Measurements from ENCODE around the gene UQCR11. TPM values are rescaled to one million over a fixed set of nuclear protein-coding genes. Genes with fewer than 3 reads are reported as not detected.

The UQCR11 gene
- total and polyA plus RNA-seq, 2 of the 4 experiments (the other 2 are of a cell fraction): 29.2 to 177 TPM

DNA sequence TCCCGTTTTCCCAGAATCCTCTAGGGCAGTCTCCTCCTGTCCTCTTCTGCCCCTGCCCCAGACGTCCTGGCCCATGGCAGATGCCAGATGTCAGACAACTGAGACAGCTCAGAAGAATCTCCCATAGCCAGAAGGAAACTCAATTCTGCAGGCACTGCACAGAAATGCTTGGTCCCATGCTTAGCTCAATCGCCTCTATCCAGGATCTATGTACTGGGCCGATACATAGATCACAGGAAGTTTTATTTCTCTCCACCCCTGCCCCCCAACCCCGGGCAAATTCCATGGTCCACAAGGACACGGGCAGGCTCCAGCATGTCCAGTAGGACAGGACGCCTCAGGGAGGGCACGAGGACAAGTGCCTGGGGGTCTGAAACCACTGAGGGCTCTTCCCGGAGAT lies 17.4 kb downstream of the UQCR11 start:
- no peak overlapping the region for H3K9ac ChIP-seq (ENCODE audit: low read depth, low read length)
- H3K14ac ChIP-seq (replicated peaks; ENCODE audit: low read depth, low read length): no peak overlapping the region
- no peak overlapping the region for H2AFZ ChIP-seq (replicated peaks; ENCODE audit: low read length, poor library complexity)
- peak overlapping the region in 1 of 2 experiments; percentile 20; a peak in 1 of 4 replicates for H4K8ac ChIP-seq (ENCODE audit: low read depth in 2 of 2, low read length in 2 of 2)
- no peak overlapping the region for H2AK5ac ChIP-seq (ENCODE audit: low read depth, low read length)
- H3K27me3 ChIP-seq (ENCODE audit: control insufficient read depth, insufficient read depth, low read length): no peaks in the 10 kb centered on the region
- no peak overlapping the region for H2BK15ac ChIP-seq (ENCODE audit: low read depth, low read length)
- H2BK20ac ChIP-seq (ENCODE audit: low read depth, low read length): no peak overlapping the region
- H3K18ac ChIP-seq (ENCODE audit: low read depth, low read length): no peak overlapping the region
- no peak overlapping the region for H3K27ac ChIP-seq (ENCODE audit: insufficient read depth, low read length)
- no peak overlapping the region for H3K4me2 ChIP-seq (ENCODE audit: low read depth, low read length)
- no peak overlapping the region for H2BK120ac ChIP-seq (ENCODE audit: low read depth, low read length)
- H3K4me1 ChIP-seq (ENCODE audit: control insufficient read depth, insufficient read depth, low read length): peaks cover 11% of the 10 kb centered on the region
- H4K20me1 ChIP-seq (ENCODE audit: insufficient read depth, low read length): peaks cover 49% of the 10 kb centered on the region
- no peak overlapping the region for H4K5ac ChIP-seq (ENCODE audit: low read depth, low read length)
- BruUV-seq (replicated peaks): no TSS peak
- H4K91ac ChIP-seq (ENCODE audit: insufficient read depth, low read depth, low read length): no peak overlapping the region
- WGBS, 2 experiments (ENCODE audit: extremely low coverage in 2 of 2, insufficient read length in 1 of 2): 74% methylated on average over 3 of the region's 9 CpGs; no CpG with 5 or more reads in 1 of the 2 experiments
- no peak overlapping the region for H3K23ac ChIP-seq (ENCODE audit: low read depth, low read length)
- ChIA-PET POLR2A (ENCODE audit: unreplicated experiment) (no interaction called here), CTCF (no interaction called here)
- H3K79me1 ChIP-seq (ENCODE audit: low read depth in 1 of 2, low read length in 2 of 2): peaks cover 23 to 76% of the 10 kb centered on the region in 2 experiments
- H3K4ac ChIP-seq (ENCODE audit: low read depth, low read length): no peak overlapping the region
- peaks cover 15% of the 10 kb centered on the region for H3K36me3 ChIP-seq (ENCODE audit: control insufficient read depth, insufficient read depth, low read length)
- peaks cover 9% of the 10 kb centered on the region for H3K9me1 ChIP-seq (ENCODE audit: insufficient read depth, low read length)
- in situ Hi-C loops (cut with MboI; ENCODE audit: low sequenced_read_pairs) (no loop called here), intact Hi-C loops (cut with micrococcal nuclease) (no loop called here), dilution Hi-C loops (cut with HindIII; ENCODE audit: low sequenced_read_pairs, unreplicated experiment) (no loop called here)
- H3K9me3 ChIP-seq (ENCODE audit: control insufficient read depth, insufficient read depth, low read length): no peaks in the 10 kb centered on the region
- no peak overlapping the region for H3K4me3 ChIP-seq (ENCODE audit: insufficient read depth, low read depth, low read length)
- ATAC-seq (ENCODE audit: low read depth) (no peak), DNase-seq (no peak)
- H2AK9ac ChIP-seq (replicated peaks; ENCODE audit: low read depth, low read length, poor library complexity): no peak overlapping the region
- TF ChIP-seq FOS (IDR thresholded peaks at IDR 0.05; ENCODE audit: low read depth, low read length): no peak
- TF ChIP-seq, protein P1, sequence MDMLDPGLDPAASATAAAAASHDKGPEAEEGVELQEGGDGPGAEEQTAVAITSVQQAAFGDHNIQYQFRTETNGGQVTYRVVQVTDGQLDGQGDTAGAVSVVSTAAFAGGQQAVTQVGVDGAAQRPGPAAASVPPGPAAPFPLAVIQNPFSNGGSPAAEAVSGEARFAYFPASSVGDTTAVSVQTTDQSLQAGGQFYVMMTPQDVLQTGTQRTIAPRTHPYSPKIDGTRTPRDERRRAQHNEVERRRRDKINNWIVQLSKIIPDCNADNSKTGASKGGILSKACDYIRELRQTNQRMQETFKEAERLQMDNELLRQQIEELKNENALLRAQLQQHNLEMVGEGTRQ (IDR thresholded peaks at IDR 0.05; ENCODE audit: low read depth, low read length): no peak
- TF ChIP-seq POLR2A (IDR thresholded peaks at IDR 0.05; ENCODE audit: low read depth, low read length): no peak
- TF ChIP-seq, protein P2, sequence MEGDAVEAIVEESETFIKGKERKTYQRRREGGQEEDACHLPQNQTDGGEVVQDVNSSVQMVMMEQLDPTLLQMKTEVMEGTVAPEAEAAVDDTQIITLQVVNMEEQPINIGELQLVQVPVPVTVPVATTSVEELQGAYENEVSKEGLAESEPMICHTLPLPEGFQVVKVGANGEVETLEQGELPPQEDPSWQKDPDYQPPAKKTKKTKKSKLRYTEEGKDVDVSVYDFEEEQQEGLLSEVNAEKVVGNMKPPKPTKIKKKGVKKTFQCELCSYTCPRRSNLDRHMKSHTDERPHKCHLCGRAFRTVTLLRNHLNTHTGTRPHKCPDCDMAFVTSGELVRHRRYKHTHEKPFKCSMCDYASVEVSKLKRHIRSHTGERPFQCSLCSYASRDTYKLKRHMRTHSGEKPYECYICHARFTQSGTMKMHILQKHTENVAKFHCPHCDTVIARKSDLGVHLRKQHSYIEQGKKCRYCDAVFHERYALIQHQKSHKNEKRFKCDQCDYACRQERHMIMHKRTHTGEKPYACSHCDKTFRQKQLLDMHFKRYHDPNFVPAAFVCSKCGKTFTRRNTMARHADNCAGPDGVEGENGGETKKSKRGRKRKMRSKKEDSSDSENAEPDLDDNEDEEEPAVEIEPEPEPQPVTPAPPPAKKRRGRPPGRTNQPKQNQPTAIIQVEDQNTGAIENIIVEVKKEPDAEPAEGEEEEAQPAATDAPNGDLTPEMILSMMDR (conservative IDR thresholded peaks at IDR 0.05; ENCODE audit: low read depth, low read length): no peak
- no peak for TF ChIP-seq RCOR1 (IDR thresholded peaks at IDR 0.05; ENCODE audit: insufficient replicate concordance, low read length)
- TF ChIP-seq, protein P3, sequence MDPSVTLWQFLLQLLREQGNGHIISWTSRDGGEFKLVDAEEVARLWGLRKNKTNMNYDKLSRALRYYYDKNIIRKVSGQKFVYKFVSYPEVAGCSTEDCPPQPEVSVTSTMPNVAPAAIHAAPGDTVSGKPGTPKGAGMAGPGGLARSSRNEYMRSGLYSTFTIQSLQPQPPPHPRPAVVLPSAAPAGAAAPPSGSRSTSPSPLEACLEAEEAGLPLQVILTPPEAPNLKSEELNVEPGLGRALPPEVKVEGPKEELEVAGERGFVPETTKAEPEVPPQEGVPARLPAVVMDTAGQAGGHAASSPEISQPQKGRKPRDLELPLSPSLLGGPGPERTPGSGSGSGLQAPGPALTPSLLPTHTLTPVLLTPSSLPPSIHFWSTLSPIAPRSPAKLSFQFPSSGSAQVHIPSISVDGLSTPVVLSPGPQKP (IDR thresholded peaks at IDR 0.05; ENCODE audit: borderline replicate concordance, low read depth, low read length): no peak
- TF ChIP-seq CHD1 (IDR thresholded peaks at IDR 0.05; ENCODE audit: low read depth, low read length): no peak
- TF ChIP-seq MAZ (IDR thresholded peaks at IDR 0.05; ENCODE audit: borderline replicate concordance, low read depth, low read length): no peak
- no peak overlapping the region for H2BK5ac ChIP-seq (ENCODE audit: low read depth, low read length, poor library complexity, severe bottlenecking)
- no peak overlapping the region for H3K56ac ChIP-seq (ENCODE audit: extremely low read depth, insufficient read depth, low read length)

Data from IMR-90 (cell line).